ENCODE results near the gene AGPAT4.
"Not testable (repeated sequence)": the region's sequence is repeated elsewhere in the genome, so short reads cannot be mapped to it uniquely, and the experiment has no call there.

The AGPAT4 gene

GRCh38 chr6:161138543-161139303, 135.1 kb downstream of the AGPAT4 start:
- DNase-seq (ENCODE audit: low read depth in 2 of 2), result no peak

GRCh38 chr6:161137839-161138542, 135.9 kb downstream of the AGPAT4 start:
- DNase-seq (ENCODE audit: low read depth in 2 of 2), result no peak

- no peak for DNase-seq (ENCODE audit: low read depth in 2 of 2)
These were observed 136.5 kb downstream of the AGPAT4 start for GRCh38 chr6:161137320-161137719.

- no peak for DNase-seq (ENCODE audit: low read depth in 2 of 2)
These were observed 137.2 kb downstream of the AGPAT4 start for GRCh38 chr6:161136655-161137054.

- DNase-seq (ENCODE audit: low read depth in 2 of 2), result no peak
These were observed 137.9 kb downstream of the AGPAT4 start for GRCh38 chr6:161135695-161136591.

- no peak for DNase-seq (ENCODE audit: low read depth in 2 of 2)
These were observed 139.1 kb downstream of the AGPAT4 start for GRCh38 chr6:161134550-161135298.

- peak in 1 of 2 experiments; percentile 3 for DNase-seq (ENCODE audit: low read depth in 2 of 2)
These were observed 139.9 kb downstream of the AGPAT4 start for GRCh38 chr6:161133963-161134362.

- DNase-seq (ENCODE audit: low read depth in 2 of 2), result no peak
These were observed 141.5 kb downstream of the AGPAT4 start for GRCh38 chr6:161132384-161132783.

GRCh38 chr6:161130967-161131766, 142.7 kb downstream of the AGPAT4 start:
- DNase-seq (ENCODE audit: low read depth in 2 of 2), result no peak

GRCh38 chr6:161130541-161130940, 143.3 kb downstream of the AGPAT4 start:
- DNase-seq (ENCODE audit: low read depth in 2 of 2), result no peak

- DNase-seq (ENCODE audit: low read depth in 2 of 2), result no peak
These were observed 145.1 kb downstream of the AGPAT4 start for GRCh38 chr6:161128680-161129196.

GRCh38 chr6:161128230-161128629, 145.6 kb downstream of the AGPAT4 start:
- DNase-seq (ENCODE audit: low read depth in 2 of 2), result no peak

GRCh38 chr6:161127071-161127740, 146.7 kb downstream of the AGPAT4 start:
- no peak for DNase-seq (ENCODE audit: low read depth in 2 of 2)

- no peak for DNase-seq (ENCODE audit: low read depth in 2 of 2)
These were observed 148.3 kb downstream of the AGPAT4 start for GRCh38 chr6:161125591-161125990.

GRCh38 chr6:161123319-161123718, 150.5 kb downstream of the AGPAT4 start:
- DNase-seq (ENCODE audit: low read depth in 2 of 2), result not testable (repeated sequence)

GRCh38 chr6:161117942-161118341, 155.9 kb downstream of the AGPAT4 start:
- DNase-seq (ENCODE audit: low read depth in 2 of 2), result no peak

GRCh38 chr6:161117308-161117707, 156.6 kb downstream of the AGPAT4 start:
- no peak for DNase-seq (ENCODE audit: low read depth in 2 of 2)

- DNase-seq (ENCODE audit: low read depth in 2 of 2), result no peak
These were observed 157.3 kb downstream of the AGPAT4 start for GRCh38 chr6:161116554-161116953.

GRCh38 chr6:161115468-161115867, 158.4 kb downstream of the AGPAT4 start:
- DNase-seq (ENCODE audit: low read depth in 2 of 2), result no peak

GRCh38 chr6:161111261-161111660, 162.6 kb downstream of the AGPAT4 start:
- DNase-seq (ENCODE audit: low read depth in 2 of 2), result no peak
